WTC11 (cell line): ENCODE measurements around the gene PLXNA3. TPM values are rescaled to one million over a fixed set of nuclear protein-coding genes. Genes with fewer than 3 reads are reported as not detected.
A peak's percentile ranks its signal among the peaks of the same experiment; 100 is the strongest.

Experiments used
- ATAC-seq: fragments of 200-7000 bp; cut with Tn5 transposase; 2 replicates; pipeline ENCODE4 v1.10.0; 2021; ENCODE audit warnings: mild to moderate bottlenecking, moderate library complexity
- CTCF ChIA-PET: fragments of 300-600 bp; sonication (Branson Sonifier 250); formaldehyde crosslinking; loops from one replicate; lab custom pipeline; 2021; ENCODE audit warnings: antibody characterized with exemption; lab: Charles Lee
- POLR2A ChIA-PET: fragments of 350-600 bp; sonication (Branson Sonifier 250); formaldehyde crosslinking; loops from one replicate; lab custom pipeline; 2021; ENCODE audit warnings: antibody characterized with exemption; lab: Charles Lee
- DNase-seq: peaks from one replicate; pipeline ENCODE4 v3.0.0; 2021; ENCODE audit warnings: low spot score
- H3K27ac Mint-ChIP-seq: 2 replicates; pipeline ENCODE4 v1.8.0; 2021; ENCODE audit warnings: mixed read lengths
- H3K27me3 Mint-ChIP-seq: 2 replicates; pipeline ENCODE4 v1.8.0; 2021; ENCODE audit warnings: low read depth, mild to moderate bottlenecking, moderate library complexity, mixed read lengths
- H3K36me3 Mint-ChIP-seq: 2 replicates; pipeline ENCODE4 v1.8.0; 2021; ENCODE audit warnings: mixed read lengths
- H3K4me1 Mint-ChIP-seq: 2 replicates; pipeline ENCODE4 v1.8.0; 2022; ENCODE audit warnings: mixed read lengths
- H3K4me3 Mint-ChIP-seq: 2 replicates; pipeline ENCODE4 v1.8.0; 2021; ENCODE audit warnings: mild to moderate bottlenecking, moderate library complexity, mixed read lengths
- H3K9me3 Mint-ChIP-seq: 2 replicates; pipeline ENCODE4 v1.8.0; 2021; ENCODE audit warnings: mixed read lengths
- ARID4B ChIP-seq: sonication (generic); formaldehyde crosslinking; IDR thresholded peaks from 2 replicates; pipeline ENCODE4 v1.8.0; 2023; ENCODE audit warnings: missing genetic modification reagents, mild to moderate bottlenecking, borderline replicate concordance
- CREM ChIP-seq: sonication (generic); formaldehyde crosslinking; IDR thresholded peaks from 2 replicates; pipeline ENCODE4 v1.8.1; 2022; ENCODE audit warnings: mild to moderate bottlenecking, missing genetic modification reagents, moderate library complexity
- E2F5 ChIP-seq: sonication (generic); formaldehyde crosslinking; IDR thresholded peaks from 2 replicates; pipeline ENCODE4 v1.8.1; 2022; ENCODE audit warnings: mild to moderate bottlenecking, moderate library complexity, missing genetic modification reagents
- FOXK1 ChIP-seq: sonication (generic); formaldehyde crosslinking; IDR thresholded peaks from 2 replicates; pipeline ENCODE4 v1.8.0; 2022; ENCODE audit warnings: mild to moderate bottlenecking, moderate library complexity, missing genetic modification reagents
- GABPB1 ChIP-seq: sonication (generic); formaldehyde crosslinking; IDR thresholded peaks from 2 replicates; pipeline ENCODE4 v1.8.1; 2023; ENCODE audit warnings: mild to moderate bottlenecking, missing genetic modification reagents
- MAX ChIP-seq: sonication (generic); formaldehyde crosslinking; IDR thresholded peaks from 2 replicates; pipeline ENCODE4 v1.8.0; 2022; ENCODE audit warnings: mild to moderate bottlenecking, missing genetic modification reagents
- MYBL2 ChIP-seq: sonication (generic); formaldehyde crosslinking; IDR thresholded peaks from 2 replicates; pipeline ENCODE4 v1.8.1; 2023; ENCODE audit warnings: mild to moderate bottlenecking, moderate library complexity, missing genetic modification reagents
- NFYB ChIP-seq: sonication (generic); formaldehyde crosslinking; conservative IDR thresholded peaks from 2 replicates; pipeline ENCODE4 v1.8.0; 2022; ENCODE audit warnings: low read depth, missing genetic modification reagents
- USF1 ChIP-seq: sonication (generic); formaldehyde crosslinking; IDR thresholded peaks from 2 replicates; pipeline ENCODE4 v1.8.0; 2022; ENCODE audit warnings: mild to moderate bottlenecking, missing genetic modification reagents
- ZNF512 ChIP-seq: sonication (generic); formaldehyde crosslinking; IDR thresholded peaks from 2 replicates; pipeline ENCODE4 v1.8.1; 2022; ENCODE audit warnings: missing genetic modification reagents, borderline replicate concordance
- total RNA-seq: library from RNA; stranded (reverse); gene quantifications from 3 replicates; pipeline ENCODE4 v1.2.3, GENCODE V29; 2021

PLXNA3 gene
- total RNA-seq, 1 experiment from 2014 or later = 26.6 TPM

GRCh38 chrX:154490021-154490413 lies 31.9 kb downstream of the PLXNA3 start (continued):
- no peak for TF ChIP-seq ARID4B (CRISPR knock-in tag)
- no peak for TF ChIP-seq USF1 (CRISPR knock-in tag)
- TF ChIP-seq ZNF512 (CRISPR knock-in tag) = no peak

- peak; percentile 92 for ATAC-seq
- H3K9me3 Mint-ChIP-seq = no peaks in the 10 kb centered on the region
- H3K27me3 Mint-ChIP-seq = peaks cover 5% of the 10 kb centered on the region; the same call in 1 of the 2 replicates
- peak; percentile 91 for DNase-seq
- ChIA-PET CTCF (interaction anchor here (0.5 to 2.3 kb wide), 13 partner anchors 12 to 182 kb away, joined by 3 to 14 read pairs (median 3); partner anchors contain the start of genes DNASE1L1, IKBKG and PLXNA3), POLR2A (interaction anchor here (0.9 to 2.2 kb wide), 6 partner anchors 12 to 120 kb away, joined by 3 to 8 read pairs (median 6); partner anchors contain the start of genes FAM3A and LAGE3)
- 0 out of 2 replicates have a peak, but pooled peaks have one; percentile 35 for TF ChIP-seq CREM (CRISPR knock-in tag)
- TF ChIP-seq MYBL2 (CRISPR knock-in tag) = no peak
- peak; percentile 38; the same call in 1 of the 2 replicates for TF ChIP-seq MAX (CRISPR knock-in tag)
- TF ChIP-seq FOXK1 (CRISPR knock-in tag) = peak; percentile 43; the same call in 1 of the 2 replicates
- peak within 1 kb of the TSS; percentile 80 for H3K4me3 Mint-ChIP-seq
- no peaks in the 10 kb centered on the region; the same call in 1 of the 2 replicates for H3K36me3 Mint-ChIP-seq
- peaks cover 4% of the 10 kb centered on the region; the same call in 1 of the 2 replicates for H3K4me1 Mint-ChIP-seq
- peak within 1 kb of the TSS; percentile 94 for H3K27ac Mint-ChIP-seq
Measured at GRCh38 chrX:154490414-154491083, 32.5 kb downstream of the PLXNA3 start, which contains the start of gene SLC10A3. TSS of gene SLC10A3 (minus strand) at chrX:154490629. CDS start at chrX:154488940, 1,689 bp downstream.

GRCh38 chrX:154494715-154495114 lies 36.6 kb downstream of the PLXNA3 start:
- POLR2A ChIA-PET = no interaction called here
- H3K27ac Mint-ChIP-seq = no peak overlapping the region
- no peak for TF ChIP-seq NFYB (CRISPR knock-in tag)
- TF ChIP-seq GABPB1 = no peak
- TF ChIP-seq E2F5 (CRISPR knock-in tag) = no peak
- TF ChIP-seq, all 79 proteins: peak for 0
- DNase-seq (no peak), ATAC-seq (no peak)
- Mint-ChIP-seq H3K4me3 (no peak overlapping the region), H3K27me3 (peaks cover 5% of the 10 kb centered on the region; the same call in 1 of the 2 replicates), H3K36me3 (no peaks in the 10 kb centered on the region), H3K9me3 (no peaks in the 10 kb centered on the region), H3K4me1 (peaks cover 1% of the 10 kb centered on the region; the same call in 1 of the 2 replicates)
- CTCF ChIA-PET = no interaction called here
